Lung (tissue), 12 donors: ENCODE results near the gene CSF2RB. TPM values are rescaled to one million over a fixed set of nuclear protein-coding genes. Genes with fewer than 3 reads are reported as not detected.

Source experiments
- ATAC-seq: fragments of 200-7000 bp; cut with Tn5 transposase; one replicate; pipeline ENCODE4 v1.9.1; 2020; ENCODE audit warnings: moderate number of reproducible peaks; ENCODE audit not compliant: insufficient read depth, low FRiP score
- DNase-seq, 3 donors: peaks; one replicate each; pipeline ENCODE4 v3.0.0-alpha.2; 2013 to 2017
- H3K27ac ChIP-seq, 2 donors: one replicate each; pipeline ENCODE4 v1.5.1; 2013; ENCODE audit warnings: mild to moderate bottlenecking in 2 of 2, moderate library complexity in 2 of 2, control low read depth in 1 of 2, inconsistent platforms in 1 of 2, low read depth in 1 of 2, low read length in 1 of 2
- H3K27me3 ChIP-seq, 3 donors: one replicate each; pipeline ENCODE4 v1.5.1; 2013; ENCODE audit warnings: low read length in 2 of 3; ENCODE audit not compliant: control insufficient read depth in 3 of 3, insufficient read depth in 3 of 3
- H3K36me3 ChIP-seq, 4 donors: one replicate each; pipeline ENCODE4 v1.5.1; 2013; ENCODE audit warnings: low read length in 4 of 4, mild to moderate bottlenecking in 1 of 4, moderate library complexity in 1 of 4; ENCODE audit not compliant: control insufficient read depth in 4 of 4, insufficient read depth in 4 of 4
- H3K4me1 ChIP-seq, 5 donors: one replicate each; pipeline ENCODE4 v1.5.1; 2013; ENCODE audit warnings: low read length in 5 of 5, mild to moderate bottlenecking in 2 of 5, moderate library complexity in 1 of 5; ENCODE audit not compliant: control insufficient read depth in 5 of 5, insufficient read depth in 5 of 5
- H3K4me3 ChIP-seq: one replicate; pipeline ENCODE4 v1.5.1; 2013; ENCODE audit warnings: mild to moderate bottlenecking, control low read depth, moderate library complexity
- H3K9ac ChIP-seq, 2 donors: one replicate each; pipeline ENCODE4 v1.5.1; 2013; ENCODE audit warnings: low read length in 2 of 2, control low read depth in 1 of 2; ENCODE audit not compliant: insufficient read depth in 1 of 2
- H3K9me3 ChIP-seq, 4 donors: one replicate each; pipeline ENCODE4 v1.5.1; 2013; ENCODE audit warnings: low read length in 3 of 4, mild to moderate bottlenecking in 1 of 4, moderate library complexity in 1 of 4; ENCODE audit not compliant: control insufficient read depth in 4 of 4, insufficient read depth in 3 of 4
- CTCF ChIP-seq: IDR thresholded peaks from 2 replicates; pipeline ENCODE4 v1.5.1; 2012; ENCODE audit warnings: mild to moderate bottlenecking; ENCODE audit errors: control extremely low read depth, extremely low read depth
- WGBS, 2 donors: extraction: QIAGEN DNeasy Blood & Tissue Kit; methylation state at CpG; one replicate each; pipeline ENCODE4 v1.1.7; 2013; 5-methylcytosine and 5-hydroxymethylcytosine counted together
- polyA plus RNA-seq, 2 donors: library from polyadenylated mRNA; stranded (reverse); fragments of 200-250 nt; gene quantifications; one replicate each; pipeline ENCODE4 v1.2.1, GENCODE V29; 2013
- total RNA-seq, 2 donors: library from RNA; depleted of rRNA in 1 of 2; stranded (reverse); fragments of >200 nt in 1 of 2; gene quantifications; one replicate each; pipeline ENCODE4 v1.2.1, GENCODE V29; 2014 to 2021
- donor health status: control.
- donor health status: control.
- donor health status: Bipolar disorder and iron deficiency.
- donor health status: healthy.
- donor health status: DM: yes; HTN: yes; CAD: no.

Gene CSF2RB
- total and polyA plus RNA-seq, 4 donors: 6.6 to 72.8 (median 20.6) TPM

- Histone ChIP-seq H3K9me3 (peaks cover 0 to 2% (median 0%) of the 10 kb centered on the region in 4 donors), H3K4me3 (no peak overlapping the region), H3K9ac (no peak overlapping the region), H3K27ac (no peak overlapping the region), H3K27me3 (peaks cover 0 to 3% (median 3%) of the 10 kb centered on the region in 3 donors), H3K36me3 (no peaks in the 10 kb centered on the region), H3K4me1 (no peaks in the 10 kb centered on the region)
- ATAC-seq: no peak
- 53 to 67% methylated on average over 4 of the region's 4 CpGs for WGBS, 2 donors
- no peak for TF ChIP-seq CTCF
- DNase-seq: no peak
Measured at GRCh38 chr22:36946421-36947158, 33.2 kb downstream of the CSF2RB start.

- Histone ChIP-seq H3K4me3 (no peak overlapping the region), H3K9me3 (peaks cover 0 to 2% (median 0%) of the 10 kb centered on the region in 4 donors), H3K27ac (no peak overlapping the region), H3K36me3 (no peaks in the 10 kb centered on the region), H3K4me1 (no peaks in the 10 kb centered on the region), H3K9ac (no peak overlapping the region), H3K27me3 (no peaks in the 10 kb centered on the region)
- ATAC-seq (no peak), DNase-seq (no peak)
- TF ChIP-seq CTCF: no peak
- 71 to 81% methylated on average over 9 of the region's 9 CpGs for WGBS, 2 donors
Measured at GRCh38 chr22:36948273-36949225, 35.1 kb downstream of the CSF2RB start.

GRCh38 chr22:36950797-36951590 is 37.6 kb downstream of the CSF2RB start:
- Histone ChIP-seq H3K4me1 (no peaks in the 10 kb centered on the region), H3K9me3 (peaks cover 0 to 2% (median 0%) of the 10 kb centered on the region in 4 donors), H3K27ac (no peak overlapping the region), H3K27me3 (no peaks in the 10 kb centered on the region), H3K4me3 (no peak overlapping the region), H3K36me3 (no peaks in the 10 kb centered on the region), H3K9ac (no peak overlapping the region)
- no peak for TF ChIP-seq CTCF
- WGBS, 2 donors: 82 to 87% methylated on average over 17 of the region's 17 CpGs
- DNase-seq: no peak
- no peak for ATAC-seq
